Right cardiac atrium (tissue), 5 donors: ENCODE data around the gene CSF1R. TPM values are rescaled to one million over a fixed set of nuclear protein-coding genes. Genes with fewer than 3 reads are reported as not detected.
A peak's percentile ranks its signal among the peaks of the same experiment; 100 is the strongest.

Experiments
- ATAC-seq, 2 donors: fragments of 200-7000 bp; cut with Tn5 transposase; one replicate each; pipeline versions ENCODE4 v1.8.0 to v1.9.1; 2020; ENCODE audit warnings: moderate library complexity in 2 of 2, mild to moderate bottlenecking in 1 of 2
- DNase-seq, 3 donors: peaks; one replicate each; pipeline ENCODE4 v3.0.0-alpha.2; 2020
- H3K27ac ChIP-seq: one replicate; pipeline ENCODE4 v1.5.1; 2013; ENCODE audit warnings: mild to moderate bottlenecking, low read length, control low read depth, moderate library complexity
- H3K27me3 ChIP-seq: one replicate; pipeline ENCODE4 v1.6.1; 2013; ENCODE audit not compliant: control insufficient read depth, insufficient read depth
- H3K4me1 ChIP-seq: one replicate; pipeline ENCODE4 v1.6.1; 2013; ENCODE audit warnings: low read length; ENCODE audit not compliant: control insufficient read depth, insufficient read depth
- H3K4me3 ChIP-seq: one replicate; pipeline ENCODE4 v1.5.1; 2013; ENCODE audit warnings: low read length, control low read depth
- H3K9me3 ChIP-seq: one replicate; pipeline ENCODE4 v1.6.1; 2013; ENCODE audit warnings: low read length; ENCODE audit not compliant: control insufficient read depth
- WGBS: extraction: QIAGEN DNeasy Blood & Tissue Kit; methylation state at CpG from one replicate; pipeline ENCODE4 v1.1.7; 2013; 5-methylcytosine and 5-hydroxymethylcytosine counted together
- intact Hi-C, 4 donors: fragments of 100-400 bp; cut with DNase I; formaldehyde crosslinking; loops; one replicate each; pipeline versions ENCODE4 v1.11.0 to v1.14.0; 2022 to 2023
- polyA plus RNA-seq: library from polyadenylated mRNA; stranded (reverse); fragments of 200-250 nt; gene quantifications from one replicate; pipeline ENCODE4 v1.2.3, GENCODE V29; 2013
- total RNA-seq, 4 donors: library from RNA; stranded (reverse); fragmentation: NEBNext Ultra II Directional; extraction: Animal tissue kit (Norgen Biotek cat#: 25700); gene quantifications; one replicate each; pipeline ENCODE4 v1.2.1, GENCODE V29; 2021
- donor health status: healthy with polysubstance abuse.
- donor health status: DM: no; HTN: yes; CAD: no.
- donor health status: DM: no; HTN: no; CAD: no.
- donor health status: DM: no; HTN: yes; CAD: no; lungs with severe emphysema.
- donor health status: DM: yes; HTN: yes; CAD: no.

CSF1R gene
- total and polyA plus RNA-seq, 5 donors, result 4.5 to 31.6 (median 24.0) TPM

- Histone ChIP-seq H3K4me3 (no peak overlapping the region), H3K9me3 (no peaks in the 10 kb centered on the region), H3K4me1 (no peaks in the 10 kb centered on the region), H3K27me3 (no peaks in the 10 kb centered on the region), H3K27ac (no peak overlapping the region)
- 82% methylated on average over 19 of the region's 19 CpGs for WGBS
- intact Hi-C loops, result loop anchor here in 1 of 4 donors (10.0 kb wide), 1 partner anchor 234 kb away; the partner anchor contains the start of gene TCOF1
- DNase-seq (peak in 2 of 3 donors; percentile 3 to 35), ATAC-seq (no peak)
Observed at GRCh38 chr5:150120617-150121447, 34.5 kb upstream of the CSF1R start.

GRCh38 chr5:150120062-150120441 is 33.7 kb upstream of the CSF1R start:
- DNase-seq, result peak; percentile 10 to 29 (median 29)
- Histone ChIP-seq H3K4me3 (no peak overlapping the region), H3K27ac (no peak overlapping the region), H3K9me3 (no peaks in the 10 kb centered on the region), H3K27me3 (no peaks in the 10 kb centered on the region), H3K4me1 (no peaks in the 10 kb centered on the region)
- intact Hi-C loops, result loop anchor here in 1 of 4 donors (10.0 kb wide), 1 partner anchor 235 kb away; the partner anchor contains the start of gene TCOF1
- no peak for ATAC-seq
- 90% methylated on average over 3 of the region's 3 CpGs for WGBS

- Histone ChIP-seq H3K9me3 (no peaks in the 10 kb centered on the region), H3K27ac (no peak overlapping the region), H3K4me3 (no peak overlapping the region), H3K27me3 (no peaks in the 10 kb centered on the region), H3K4me1 (no peaks in the 10 kb centered on the region)
- DNase-seq, result peak in 2 of 3 donors; percentile 10 to 55
- intact Hi-C loops, result loop anchor here in 1 of 4 donors (10.0 kb wide), 1 partner anchor 235 kb away; the partner anchor contains the start of gene TCOF1
- no peak for ATAC-seq
- WGBS, result 78% methylated on average over 10 of the region's 10 CpGs
Observed at GRCh38 chr5:150119421-150120061, 33.2 kb upstream of the CSF1R start.

GRCh38 chr5:150118561-150119229 is 32.3 kb upstream of the CSF1R start:
- no peak overlapping the region for H3K27ac ChIP-seq
- H3K27me3 ChIP-seq, result no peaks in the 10 kb centered on the region
- no peak for ATAC-seq
- peak in 2 of 3 donors; percentile 5 to 23 for DNase-seq
- intact Hi-C loops, result no loop called here
- H3K9me3 ChIP-seq, result no peaks in the 10 kb centered on the region
- no peaks in the 10 kb centered on the region for H3K4me1 ChIP-seq
- no peak overlapping the region for H3K4me3 ChIP-seq
- WGBS, result 87% methylated on average over 11 of the region's 11 CpGs

GRCh38 chr5:150117945-150118560 is 31.7 kb upstream of the CSF1R start:
- H3K4me3 ChIP-seq, result no peak overlapping the region
- no peak for DNase-seq

GRCh38 chr5:150116667-150117400 is 30.5 kb upstream of the CSF1R start:
- H3K4me1 ChIP-seq, result no peaks in the 10 kb centered on the region
- H3K4me3 ChIP-seq, result no peak overlapping the region
- no peak overlapping the region for H3K27ac ChIP-seq
- no peaks in the 10 kb centered on the region for H3K9me3 ChIP-seq
- ATAC-seq (no peak), DNase-seq (peak in 1 of 3 donors; percentile 28)
- intact Hi-C loops, result no loop called here
- H3K27me3 ChIP-seq, result no peaks in the 10 kb centered on the region
- 89% methylated on average over 10 of the region's 10 CpGs for WGBS

More at GRCh38 chr5:150117945-150118560, 31.7 kb upstream of the CSF1R start:
- H3K9me3 ChIP-seq, result no peaks in the 10 kb centered on the region
- ATAC-seq, result no peak
- H3K4me1 ChIP-seq, result no peaks in the 10 kb centered on the region
- 83% methylated on average over 9 of the region's 9 CpGs for WGBS
- H3K27ac ChIP-seq, result no peak overlapping the region
- no peaks in the 10 kb centered on the region for H3K27me3 ChIP-seq
- intact Hi-C loops, result no loop called here

- no peak for ATAC-seq
- 80% methylated on average over 8 of the region's 8 CpGs for WGBS
- Histone ChIP-seq H3K4me3 (no peak overlapping the region), H3K9me3 (no peaks in the 10 kb centered on the region), H3K27me3 (no peaks in the 10 kb centered on the region), H3K4me1 (no peaks in the 10 kb centered on the region), H3K27ac (no peak overlapping the region)
- peak in 1 of 3 donors; percentile 52 for DNase-seq
- intact Hi-C loops, result no loop called here
Observed at GRCh38 chr5:150114773-150115408, 28.5 kb upstream of the CSF1R start.

GRCh38 chr5:150114102-150114641 is 27.8 kb upstream of the CSF1R start:
- Histone ChIP-seq H3K27me3 (no peaks in the 10 kb centered on the region), H3K27ac (no peak overlapping the region), H3K4me1 (no peaks in the 10 kb centered on the region), H3K4me3 (no peak overlapping the region), H3K9me3 (no peaks in the 10 kb centered on the region)
- 79% methylated on average over 12 of the region's 12 CpGs for WGBS
- ATAC-seq, result no peak
- intact Hi-C loops, result no loop called here
- DNase-seq, result peak in 1 of 3 donors; percentile 46

GRCh38 chr5:150113047-150113744 is 26.8 kb upstream of the CSF1R start:
- 63% methylated on average over 18 of the region's 18 CpGs for WGBS
- ATAC-seq (peak; percentile 69 to 72), DNase-seq (peak; percentile 59 to 80 (median 76))
- Histone ChIP-seq H3K27ac (no peak overlapping the region), H3K4me3 (no peak overlapping the region), H3K9me3 (no peaks in the 10 kb centered on the region), H3K4me1 (no peaks in the 10 kb centered on the region), H3K27me3 (no peaks in the 10 kb centered on the region)
- intact Hi-C loops, result no loop called here
